Neural cell (in vitro differentiated cells): ENCODE data around the gene IQGAP1. TPM values are rescaled to one million over a fixed set of nuclear protein-coding genes. Genes with fewer than 3 reads are reported as not detected.

ENCODE experiments used
- H2AFZ ChIP-seq: fragments of 200-600, 300-800 bp; sonication (generic), shearing (Covaris generic); 2 replicates; pipeline ENCODE4 v1.6.0; 2014; ENCODE audit warnings: low read depth, mild to moderate bottlenecking, antibody characterized with exemption, low read length, moderate library complexity
- H3F3A ChIP-seq: fragments of 200-600 bp; shearing (Covaris generic); 2 replicates; pipeline ENCODE4 v1.6.1; 2016; ENCODE audit warnings: mild to moderate bottlenecking, moderate library complexity, mixed read lengths, antibody characterized with exemption, low read length; ENCODE audit not compliant: insufficient read depth, poor library complexity, severe bottlenecking
- H3K27ac ChIP-seq: fragments of 200-600, 300-800 bp; sonication (generic), shearing (Covaris generic); 2 replicates; pipeline ENCODE4 v1.5.1; 2014; ENCODE audit warnings: mild to moderate bottlenecking, low read length, moderate library complexity
- H3K27me3 ChIP-seq: fragments of 300-800, 200-600 bp; sonication (generic), shearing (Covaris generic); 2 replicates; pipeline ENCODE4 v1.6.0; 2014; ENCODE audit warnings: mild to moderate bottlenecking, low read depth, low read length, moderate library complexity; ENCODE audit not compliant: insufficient read depth
- H3K36me3 ChIP-seq: fragments of 300-800, 200-600 bp; sonication (generic), shearing (Covaris generic); 2 replicates; pipeline ENCODE4 v1.5.1; 2014; ENCODE audit warnings: mild to moderate bottlenecking, antibody characterized with exemption, low read length, moderate library complexity; ENCODE audit not compliant: insufficient read depth
- H3K4me2 ChIP-seq: fragments of 300-800, 200-600 bp; sonication (generic), shearing (Covaris generic); 2 replicates; pipeline ENCODE4 v1.6.0; 2014; ENCODE audit warnings: mild to moderate bottlenecking, low read length
- H3K4me3 ChIP-seq: fragments of 300-800, 200-600 bp; sonication (generic), shearing (Covaris generic); 2 replicates; pipeline ENCODE4 v1.5.1; 2014; ENCODE audit warnings: mild to moderate bottlenecking, low read length, moderate library complexity
- H3K79me2 ChIP-seq: fragments of 200-600 bp; shearing (Covaris generic); replicated peaks from 2 replicates; pipeline ENCODE4 v1.6.0; 2014; ENCODE audit warnings: mild to moderate bottlenecking, low read length, moderate library complexity; ENCODE audit not compliant: insufficient read depth
- H3K9ac ChIP-seq: fragments of 300-800, 200-600 bp; sonication (generic), shearing (Covaris generic); 2 replicates; pipeline ENCODE4 v1.6.1; 2016; ENCODE audit warnings: mild to moderate bottlenecking, low read length, mixed read lengths
- H3K9me2 ChIP-seq: fragments of 200-600 bp; shearing (Covaris generic); 2 replicates; pipeline ENCODE4 v1.6.1; 2016; ENCODE audit warnings: mild to moderate bottlenecking, low read length, mixed read lengths; ENCODE audit not compliant: insufficient read depth
- H3K9me3 ChIP-seq: fragments of 200-600, 300-800 bp; sonication (generic), shearing (Covaris generic); 2 replicates; pipeline ENCODE4 v1.6.1; 2016; ENCODE audit warnings: mild to moderate bottlenecking, mixed run types, low read length, moderate library complexity, mixed read lengths
- H4K20me1 ChIP-seq: fragments of 200-600 bp; shearing (Covaris generic); 2 replicates; pipeline ENCODE4 v1.6.1; 2016; ENCODE audit warnings: mild to moderate bottlenecking, mixed run types; ENCODE audit not compliant: insufficient read depth
- EP300 ChIP-seq: fragments of 450-650 bp; conservative IDR thresholded peaks from 2 replicates; pipeline ENCODE4 v1.6.1; 2014; ENCODE audit warnings: antibody characterized with exemption, mild to moderate bottlenecking, moderate library complexity; ENCODE audit not compliant: poor library complexity, severe bottlenecking
- EZH2 ChIP-seq: fragments of 200-600, 300-800 bp; shearing (Covaris generic), sonication (generic); IDR thresholded peaks from 2 replicates; pipeline ENCODE4 v1.6.1; 2014; ENCODE audit warnings: antibody characterized with exemption, low read length, borderline replicate concordance, mild to moderate bottlenecking; ENCODE audit not compliant: insufficient read depth, poor library complexity, severe bottlenecking
- MXI1 ChIP-seq: fragments of 450-650 bp; conservative IDR thresholded peaks from 2 replicates; pipeline ENCODE4 v1.6.1; 2014; ENCODE audit warnings: antibody characterized with exemption, mild to moderate bottlenecking; ENCODE audit not compliant: poor library complexity, severe bottlenecking
- POLR2AphosphoS5 ChIP-seq: IDR thresholded peaks from 2 replicates; pipeline ENCODE4 v1.6.1; 2012
- RAD21 ChIP-seq: fragments of 450-650 bp; conservative IDR thresholded peaks from 2 replicates; pipeline ENCODE4 v1.6.1; 2014; ENCODE audit warnings: antibody characterized with exemption, mild to moderate bottlenecking, moderate library complexity
- REST ChIP-seq: IDR thresholded peaks from 2 replicates; pipeline ENCODE4 v1.6.1; 2012; ENCODE audit warnings: borderline replicate concordance
- SMC3 ChIP-seq: fragments of 450-650 bp; conservative IDR thresholded peaks from 2 replicates; pipeline ENCODE4 v1.6.1; 2014; ENCODE audit warnings: antibody characterized with exemption, mild to moderate bottlenecking, moderate library complexity; ENCODE audit not compliant: poor library complexity
- TAF1 ChIP-seq: IDR thresholded peaks from 2 replicates; pipeline ENCODE4 v1.6.1; 2012; ENCODE audit warnings: low read depth
- polyA plus RNA-seq: library from polyadenylated mRNA; depleted of rRNA; stranded (reverse); fragments of >200 nt; gene quantifications from 2 replicates; pipeline ENCODE4 v1.2.3, GENCODE V29; 2014
- TF ChIP-seq, protein P1 (sequence below): fragments of 450-650 bp; IDR thresholded peaks from 2 replicates; pipeline ENCODE4 v1.5.1; 2014; ENCODE audit warnings: antibody characterized with exemption, mild to moderate bottlenecking, moderate library complexity; ENCODE audit not compliant: poor library complexity, severe bottlenecking

IQGAP1 gene
- polyA plus RNA-seq, 1 donor from 2014 or later = 16.6 TPM

DNA sequence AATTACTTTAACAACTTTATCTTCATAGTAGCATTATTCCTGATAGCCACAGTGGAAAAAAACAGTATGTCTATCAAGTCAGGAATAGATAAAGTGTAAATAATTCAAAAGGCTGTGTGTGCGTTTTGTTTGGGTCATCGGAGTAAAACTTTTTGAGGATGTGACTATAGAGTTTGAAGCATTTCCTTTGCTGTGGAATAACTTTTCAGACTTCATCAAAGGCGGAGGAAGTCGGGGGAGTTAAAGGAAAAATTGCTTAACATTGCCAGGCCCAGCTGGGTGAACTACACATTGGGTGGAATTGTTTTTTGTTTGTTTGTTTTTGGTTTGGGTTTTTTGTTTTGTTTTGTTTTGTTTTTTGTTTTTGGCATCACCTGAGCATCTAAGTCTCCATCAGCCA is 71.3 kb downstream of the IQGAP1 start:
- Histone ChIP-seq H3K27ac (no peak overlapping the region), H3K4me3 (no peak overlapping the region), H3K9me3 (no peaks in the 10 kb centered on the region), H3K27me3 (no peaks in the 10 kb centered on the region), H4K20me1 (no peaks in the 10 kb centered on the region), H3K9me2 (no peaks in the 10 kb centered on the region), H3K9ac (no peak overlapping the region), H3F3A (no peaks in the 10 kb centered on the region), H3K4me2 (no peak overlapping the region), H3K36me3 (no peaks in the 10 kb centered on the region), H2AFZ (no peak overlapping the region), H3K79me2 (no peaks in the 10 kb centered on the region)
- TF ChIP-seq, protein P1, sequence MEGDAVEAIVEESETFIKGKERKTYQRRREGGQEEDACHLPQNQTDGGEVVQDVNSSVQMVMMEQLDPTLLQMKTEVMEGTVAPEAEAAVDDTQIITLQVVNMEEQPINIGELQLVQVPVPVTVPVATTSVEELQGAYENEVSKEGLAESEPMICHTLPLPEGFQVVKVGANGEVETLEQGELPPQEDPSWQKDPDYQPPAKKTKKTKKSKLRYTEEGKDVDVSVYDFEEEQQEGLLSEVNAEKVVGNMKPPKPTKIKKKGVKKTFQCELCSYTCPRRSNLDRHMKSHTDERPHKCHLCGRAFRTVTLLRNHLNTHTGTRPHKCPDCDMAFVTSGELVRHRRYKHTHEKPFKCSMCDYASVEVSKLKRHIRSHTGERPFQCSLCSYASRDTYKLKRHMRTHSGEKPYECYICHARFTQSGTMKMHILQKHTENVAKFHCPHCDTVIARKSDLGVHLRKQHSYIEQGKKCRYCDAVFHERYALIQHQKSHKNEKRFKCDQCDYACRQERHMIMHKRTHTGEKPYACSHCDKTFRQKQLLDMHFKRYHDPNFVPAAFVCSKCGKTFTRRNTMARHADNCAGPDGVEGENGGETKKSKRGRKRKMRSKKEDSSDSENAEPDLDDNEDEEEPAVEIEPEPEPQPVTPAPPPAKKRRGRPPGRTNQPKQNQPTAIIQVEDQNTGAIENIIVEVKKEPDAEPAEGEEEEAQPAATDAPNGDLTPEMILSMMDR = no peak
- TF ChIP-seq POLR2AphosphoS5 (no peak), SMC3 (no peak), TAF1 (no peak), EZH2 (no peak), MXI1 (no peak), RAD21 (no peak), EP300 (no peak), REST (no peak)

DNA sequence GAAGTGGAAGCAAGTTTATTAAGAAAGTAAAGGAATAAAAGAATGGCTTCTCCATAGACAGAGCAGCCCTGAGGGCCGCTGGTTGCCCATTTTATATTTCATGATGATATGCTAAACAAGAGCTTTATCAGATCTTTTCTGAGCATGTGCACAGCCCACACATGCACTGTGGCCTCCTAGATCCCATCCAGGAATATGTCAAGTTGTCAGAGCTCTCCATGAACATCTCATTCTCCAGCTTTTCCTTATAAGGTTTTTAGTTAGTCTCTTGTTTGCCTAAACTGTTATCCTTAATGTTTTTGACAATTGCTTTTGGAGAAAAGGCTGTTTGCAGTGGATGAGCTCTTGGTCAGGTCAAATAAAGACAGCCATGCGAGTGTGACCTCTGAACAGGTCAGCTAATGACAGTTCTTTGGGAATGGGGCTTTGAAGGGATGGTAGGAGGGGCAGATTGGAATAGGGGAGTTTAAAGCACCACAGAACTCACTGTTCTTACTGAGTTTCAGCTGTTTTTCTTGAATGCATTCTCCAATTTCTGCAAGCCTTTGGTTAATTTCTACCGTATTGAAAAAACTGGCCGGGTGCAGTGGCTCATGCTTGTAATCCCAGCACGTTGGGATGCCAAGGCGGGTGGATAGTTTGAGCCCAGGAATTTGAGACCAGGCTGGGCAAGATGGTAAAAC is 72.2 kb downstream of the IQGAP1 start:
- Histone ChIP-seq H3K9ac (no peak overlapping the region), H3K36me3 (no peaks in the 10 kb centered on the region), H3K27ac (no peak overlapping the region), H4K20me1 (no peaks in the 10 kb centered on the region), H3K27me3 (no peaks in the 10 kb centered on the region), H3F3A (no peaks in the 10 kb centered on the region), H3K79me2 (no peaks in the 10 kb centered on the region), H3K9me2 (no peaks in the 10 kb centered on the region), H3K4me3 (no peak overlapping the region), H3K4me2 (no peak overlapping the region), H3K9me3 (no peaks in the 10 kb centered on the region), H2AFZ (no peak overlapping the region)
- no peak for TF ChIP-seq EZH2
- no peak for TF ChIP-seq SMC3
- TF ChIP-seq, protein P1 = no peak
- no peak for TF ChIP-seq TAF1
- TF ChIP-seq REST = no peak
- no peak for TF ChIP-seq MXI1
- TF ChIP-seq EP300 = no peak
- TF ChIP-seq POLR2AphosphoS5 = no peak
